ENCODE measurements around the gene NOS1AP.

NOS1AP gene

GRCh38 chr1:162069334-162070093 is at the start of gene NOS1AP:
Gene NOS1AP, plus strand, starts transcription at chr1:162069691. Its CDS starts 487 bp downstream, at chr1:162070178.
- TF ChIP-seq, protein P1, sequence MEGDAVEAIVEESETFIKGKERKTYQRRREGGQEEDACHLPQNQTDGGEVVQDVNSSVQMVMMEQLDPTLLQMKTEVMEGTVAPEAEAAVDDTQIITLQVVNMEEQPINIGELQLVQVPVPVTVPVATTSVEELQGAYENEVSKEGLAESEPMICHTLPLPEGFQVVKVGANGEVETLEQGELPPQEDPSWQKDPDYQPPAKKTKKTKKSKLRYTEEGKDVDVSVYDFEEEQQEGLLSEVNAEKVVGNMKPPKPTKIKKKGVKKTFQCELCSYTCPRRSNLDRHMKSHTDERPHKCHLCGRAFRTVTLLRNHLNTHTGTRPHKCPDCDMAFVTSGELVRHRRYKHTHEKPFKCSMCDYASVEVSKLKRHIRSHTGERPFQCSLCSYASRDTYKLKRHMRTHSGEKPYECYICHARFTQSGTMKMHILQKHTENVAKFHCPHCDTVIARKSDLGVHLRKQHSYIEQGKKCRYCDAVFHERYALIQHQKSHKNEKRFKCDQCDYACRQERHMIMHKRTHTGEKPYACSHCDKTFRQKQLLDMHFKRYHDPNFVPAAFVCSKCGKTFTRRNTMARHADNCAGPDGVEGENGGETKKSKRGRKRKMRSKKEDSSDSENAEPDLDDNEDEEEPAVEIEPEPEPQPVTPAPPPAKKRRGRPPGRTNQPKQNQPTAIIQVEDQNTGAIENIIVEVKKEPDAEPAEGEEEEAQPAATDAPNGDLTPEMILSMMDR (conservative IDR thresholded peaks at IDR 0.05; ENCODE audit: low read length), result no peak
- no peaks in the 10 kb centered on the region for H3K27me3 ChIP-seq (ENCODE audit: insufficient read depth, low read length, poor library complexity, severe bottlenecking)
- H3K4me2 ChIP-seq (ENCODE audit: low read depth, low read length, poor library complexity, severe bottlenecking), result peak within 1 kb of the TSS; percentile 86
- no peaks in the 10 kb centered on the region for H3K9me2 ChIP-seq (replicated peaks; ENCODE audit: low read depth, low read length)
- H4K20me1 ChIP-seq (ENCODE audit: insufficient read depth, low read length, poor library complexity, severe bottlenecking), result no peaks in the 10 kb centered on the region
- 0 out of 2 replicates have a peak, but pooled peaks cover 5% of the 10 kb centered on the region for H3K79me2 ChIP-seq (ENCODE audit: insufficient read depth, low read length)
- no peaks in the 10 kb centered on the region for H3K36me3 ChIP-seq (ENCODE audit: insufficient read depth, low read length)
- H3K9ac ChIP-seq (ENCODE audit: low read depth, low read length, poor library complexity, severe bottlenecking), result peak within 1 kb of the TSS; percentile 68
- peaks cover 28% of the 10 kb centered on the region for H3K4me1 ChIP-seq (ENCODE audit: insufficient read depth, low read length, poor library complexity, severe bottlenecking)
- H3F3A ChIP-seq (ENCODE audit: low read depth), result 0 out of 2 replicates have a peak, but pooled peaks cover 6% of the 10 kb centered on the region
- H3K4me3 ChIP-seq (ENCODE audit: low read length, poor library complexity, severe bottlenecking), result peak within 1 kb of the TSS; percentile 85
- no peaks in the 10 kb centered on the region for H3K9me3 ChIP-seq (ENCODE audit: insufficient read depth, low read depth, low read length)
- peak within 1 kb of the TSS; percentile 96 for H2AFZ ChIP-seq (ENCODE audit: low read length)

- no peak overlapping the region for H3K4me2 ChIP-seq (ENCODE audit: low read depth, low read length, poor library complexity, severe bottlenecking)
- no peaks in the 10 kb centered on the region for H3K4me1 ChIP-seq (ENCODE audit: insufficient read depth, low read length, poor library complexity, severe bottlenecking)
Measured at GRCh38 chr1:162020150-162020549, 49.3 kb upstream of the NOS1AP start.

GRCh38 chr1:162021124-162021523 is 48.4 kb upstream of the NOS1AP start:
- no peaks in the 10 kb centered on the region for H3K27me3 ChIP-seq (ENCODE audit: insufficient read depth, low read length, poor library complexity, severe bottlenecking)
- no peaks in the 10 kb centered on the region for H3K4me1 ChIP-seq (ENCODE audit: insufficient read depth, low read length, poor library complexity, severe bottlenecking)
- H3K9me2 ChIP-seq (replicated peaks; ENCODE audit: low read depth, low read length), result no peaks in the 10 kb centered on the region
- H4K20me1 ChIP-seq (ENCODE audit: insufficient read depth, low read length, poor library complexity, severe bottlenecking), result no peaks in the 10 kb centered on the region
- H3K9me3 ChIP-seq (ENCODE audit: insufficient read depth, low read depth, low read length), result no peaks in the 10 kb centered on the region
- no peaks in the 10 kb centered on the region for H3K79me2 ChIP-seq (ENCODE audit: insufficient read depth, low read length)
- no peaks in the 10 kb centered on the region for H3F3A ChIP-seq (ENCODE audit: low read depth)
- H2AFZ ChIP-seq (ENCODE audit: low read length), result no peak overlapping the region
- no peak overlapping the region for H3K4me3 ChIP-seq (ENCODE audit: low read length, poor library complexity, severe bottlenecking)
- no peak overlapping the region for H3K4me2 ChIP-seq (ENCODE audit: low read depth, low read length, poor library complexity, severe bottlenecking)
- H3K36me3 ChIP-seq (ENCODE audit: insufficient read depth, low read length), result no peaks in the 10 kb centered on the region
- H3K9ac ChIP-seq (ENCODE audit: low read depth, low read length, poor library complexity, severe bottlenecking), result no peak overlapping the region
- TF ChIP-seq, protein P1 (conservative IDR thresholded peaks at IDR 0.05; ENCODE audit: low read length), result no peak
- no peak for TF ChIP-seq EZH2phosphoT487 (IDR thresholded peaks at IDR 0.05; ENCODE audit: borderline replicate concordance)

More at GRCh38 chr1:162020150-162020549, 49.3 kb upstream of the NOS1AP start:
- Histone ChIP-seq H2AFZ (ENCODE audit: low read length) (no peak overlapping the region), H3F3A (ENCODE audit: low read depth) (no peaks in the 10 kb centered on the region), H3K79me2 (ENCODE audit: insufficient read depth, low read length) (no peaks in the 10 kb centered on the region), H3K9me3 (ENCODE audit: insufficient read depth, low read depth, low read length) (no peaks in the 10 kb centered on the region), H3K9me2 (replicated peaks; ENCODE audit: low read depth, low read length) (no peaks in the 10 kb centered on the region), H4K20me1 (ENCODE audit: insufficient read depth, low read length, poor library complexity, severe bottlenecking) (no peaks in the 10 kb centered on the region), H3K4me3 (ENCODE audit: low read length, poor library complexity, severe bottlenecking) (no peak overlapping the region), H3K36me3 (ENCODE audit: insufficient read depth, low read length) (no peaks in the 10 kb centered on the region), H3K9ac (ENCODE audit: low read depth, low read length, poor library complexity, severe bottlenecking) (no peak overlapping the region), H3K27me3 (ENCODE audit: insufficient read depth, low read length, poor library complexity, severe bottlenecking) (no peaks in the 10 kb centered on the region)
- TF ChIP-seq, protein P1 (conservative IDR thresholded peaks at IDR 0.05; ENCODE audit: low read length), result no peak
- no peak for TF ChIP-seq EZH2phosphoT487 (IDR thresholded peaks at IDR 0.05; ENCODE audit: borderline replicate concordance)
